ENCODE data around the gene MAP2K4. TPM values are rescaled to one million over a fixed set of nuclear protein-coding genes. Genes with fewer than 3 reads are reported as not detected.

MAP2K4 gene
- total and polyA plus RNA-seq, 12 donors = 7.2 to 42.7 (median 33.0) TPM

GRCh38 chr17:12116143-12116542 lies 95.5 kb downstream of the MAP2K4 start:
- ATAC-seq = no peak
- peaks cover 0 to 86% (median 31%) of the 10 kb centered on the region in 9 donors for H3K36me3 ChIP-seq
- intact Hi-C loops (cut with DNase I) = loop anchor here in 1 of 10 donors (10.0 kb wide), 1 partner anchor 61 kb away; no protein-coding TSS in a partner anchor

GRCh38 chr17:12118617-12119016 lies 97.9 kb downstream of the MAP2K4 start:
- peaks cover 0 to 12% (median 6%) of the 10 kb centered on the region in 9 donors for H3K4me1 ChIP-seq
- 97 to 98% methylated on average over 3 of the region's 3 CpGs for WGBS, 2 donors
- no peak for TF ChIP-seq CTCF (IDR thresholded peaks at IDR 0.05)
- DNase-seq (no peak), ATAC-seq (no peak)
- intact Hi-C loops (cut with DNase I) = loop anchor here in 1 of 10 donors (10.0 kb wide), 1 partner anchor 64 kb away; no protein-coding TSS in a partner anchor
- H3K4me3 ChIP-seq = no peak overlapping the region
- H3K27me3 ChIP-seq = no peaks in the 10 kb centered on the region
- H3K9me3 ChIP-seq = no peaks in the 10 kb centered on the region
- peaks cover 0 to 63% (median 21%) of the 10 kb centered on the region in 9 donors for H3K36me3 ChIP-seq
- no peak overlapping the region for H3K27ac ChIP-seq

More at GRCh38 chr17:12116143-12116542, 95.5 kb downstream of the MAP2K4 start:
- no peaks in the 10 kb centered on the region for H3K27me3 ChIP-seq
- no peak overlapping the region for H3K4me3 ChIP-seq
- no peak for DNase-seq
- no peaks in the 10 kb centered on the region for H3K9me3 ChIP-seq
- no peak for TF ChIP-seq CTCF (IDR thresholded peaks at IDR 0.05)
- H3K27ac ChIP-seq = no peak overlapping the region
- H3K4me1 ChIP-seq = peaks cover 0 to 5% (median 0%) of the 10 kb centered on the region in 9 donors

- no peak overlapping the region for H3K27ac ChIP-seq
- peaks cover 0 to 12% (median 6%) of the 10 kb centered on the region in 9 donors for H3K4me1 ChIP-seq
- no peak for ATAC-seq
- no peaks in the 10 kb centered on the region for H3K27me3 ChIP-seq
- H3K9me3 ChIP-seq = no peaks in the 10 kb centered on the region
- WGBS, 2 donors = 46 to 49% methylated on average over 6 of the region's 6 CpGs
- no peak for TF ChIP-seq CTCF (IDR thresholded peaks at IDR 0.05)
- H3K36me3 ChIP-seq = peaks cover 0 to 60% (median 25%) of the 10 kb centered on the region in 9 donors
- no peak for DNase-seq
- H3K4me3 ChIP-seq = no peak overlapping the region
- intact Hi-C loops (cut with DNase I) = no loop called here
Observed at GRCh38 chr17:12122075-12122474, 101.4 kb downstream of the MAP2K4 start.

- no peak for TF ChIP-seq CTCF (IDR thresholded peaks at IDR 0.05)
- Histone ChIP-seq H3K36me3 (peaks cover 0 to 84% (median 50%) of the 10 kb centered on the region in 9 donors), H3K27me3 (no peaks in the 10 kb centered on the region), H3K4me1 (peaks cover 0 to 6% (median under 1%) of the 10 kb centered on the region in 9 donors), H3K9me3 (no peaks in the 10 kb centered on the region), H3K27ac (no peak overlapping the region), H3K4me3 (no peak overlapping the region)
- DNase-seq (no peak), ATAC-seq (no peak)
- 91 to 93% methylated on average over 2 of the region's 2 CpGs for WGBS, 2 donors
- intact Hi-C loops (cut with DNase I) = no loop called here
Observed at GRCh38 chr17:12127177-12127576, 106.5 kb downstream of the MAP2K4 start.

Measured in heart right ventricle (tissue), 16 donors.